COLO668 (cell line): ENCODE results near the gene GNG12.

Source experiments
- DNase-seq: peaks from one replicate; lab custom pipeline; 2025; ENCODE audit not compliant: unreplicated experiment; lab: John Stamatoyannopoulos, UW

Gene GNG12

DNA sequence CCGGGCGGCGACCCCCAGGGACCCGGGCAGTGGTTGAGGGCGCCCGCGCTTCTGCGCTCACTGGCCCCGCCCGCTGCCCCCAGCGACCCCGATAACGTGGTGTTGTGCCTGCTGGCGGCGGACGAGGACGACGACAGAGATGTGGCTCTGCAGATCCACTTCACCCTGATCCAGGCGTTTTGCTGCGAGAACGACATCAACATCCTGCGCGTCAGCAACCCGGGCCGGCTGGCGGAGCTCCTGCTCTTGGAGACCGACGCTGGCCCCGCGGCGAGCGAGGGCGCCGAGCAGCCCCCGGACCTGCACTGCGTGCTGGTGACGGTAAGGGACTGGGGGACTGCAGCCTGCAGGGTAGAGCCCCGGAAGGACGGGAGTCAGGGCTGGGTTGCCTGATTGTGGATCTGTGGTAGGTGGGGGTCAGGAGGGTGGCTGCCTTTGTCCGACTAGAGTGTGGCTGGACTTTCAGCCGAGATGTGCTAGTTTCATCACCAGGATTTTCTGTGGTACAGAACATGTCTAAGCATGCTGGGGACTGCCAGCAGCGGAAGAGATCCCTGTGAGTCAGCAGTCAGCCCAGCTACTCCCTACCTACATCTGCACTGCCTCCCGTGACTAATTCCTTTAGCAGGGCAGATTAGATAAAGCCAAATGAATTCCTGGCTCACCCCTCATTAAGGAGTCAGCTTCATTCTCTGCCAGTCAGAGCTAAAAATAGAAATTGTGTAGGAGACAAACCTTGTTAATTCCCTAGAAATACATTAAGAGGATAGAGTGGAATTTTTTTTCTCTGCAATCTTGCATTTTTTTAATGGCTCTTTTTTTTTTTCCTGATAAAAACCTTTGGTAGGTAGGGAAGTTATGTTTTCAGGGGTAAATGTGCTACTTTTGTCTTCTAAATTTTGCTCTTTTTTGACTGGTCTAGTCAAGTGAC, 146.7 kb downstream of the GNG12 start:
- peak; percentile 92 for DNase-seq

DNA sequence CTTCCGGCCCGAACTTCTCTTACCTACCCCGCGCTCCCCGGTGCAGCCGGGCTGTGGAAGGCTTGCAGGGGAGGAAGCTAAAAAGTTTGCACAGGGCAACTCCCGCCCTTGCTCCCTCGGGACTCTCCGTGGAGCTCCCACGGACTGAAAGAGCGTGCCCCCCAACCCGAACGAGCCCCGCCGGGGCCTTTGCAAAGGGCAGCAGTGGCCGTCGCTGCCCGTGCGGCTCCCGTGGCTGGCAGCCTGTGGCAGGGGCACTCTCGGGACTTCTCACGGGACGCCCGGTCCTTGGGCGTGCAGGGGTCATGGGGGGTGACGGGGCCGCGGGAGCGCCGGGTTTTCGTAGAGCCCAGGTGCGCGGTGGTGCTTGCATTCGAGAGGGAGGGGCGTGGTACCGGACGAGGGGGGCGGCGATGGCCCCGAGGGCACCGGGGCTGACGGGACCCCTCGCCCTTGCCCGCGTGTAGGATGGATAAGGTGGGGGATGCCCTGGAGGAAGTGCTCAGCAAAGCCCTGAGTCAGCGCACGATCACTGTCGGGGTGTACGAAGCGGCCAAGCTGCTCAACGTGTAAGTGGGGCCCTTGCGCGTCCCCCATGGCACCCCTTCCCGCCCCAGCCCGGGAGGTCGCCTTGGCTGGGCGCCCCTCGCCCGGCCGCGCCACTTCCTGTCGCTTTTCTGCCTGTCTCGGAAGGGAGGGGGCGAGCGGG, 147.6 kb downstream of the GNG12 start:
- peak; percentile 85 for DNase-seq

DNA sequence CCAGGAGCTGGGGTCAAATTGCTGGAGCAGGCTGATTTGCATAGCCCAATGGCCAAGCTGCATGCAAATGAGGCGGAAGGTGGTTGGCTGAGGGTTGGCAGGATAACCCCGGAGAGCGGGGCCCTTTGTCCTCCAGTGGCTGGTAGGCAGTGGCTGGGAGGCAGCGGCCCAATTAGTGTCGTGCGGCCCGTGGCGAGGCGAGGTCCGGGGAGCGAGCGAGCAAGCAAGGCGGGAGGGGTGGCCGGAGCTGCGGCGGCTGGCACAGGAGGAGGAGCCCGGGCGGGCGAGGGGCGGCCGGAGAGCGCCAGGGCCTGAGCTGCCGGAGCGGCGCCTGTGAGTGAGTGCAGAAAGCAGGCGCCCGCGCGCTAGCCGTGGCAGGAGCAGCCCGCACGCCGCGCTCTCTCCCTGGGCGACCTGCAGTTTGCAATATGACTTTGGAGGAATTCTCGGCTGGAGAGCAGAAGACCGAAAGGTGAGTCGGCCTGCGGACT, 148.2 kb downstream of the GNG12 start, which contains the start of gene GADD45A:
Gene GADD45A (plus strand): TSS at position 135 of the 491 bp plus-strand sequence. CDS start 294 bp downstream, at position 429.
- peak; percentile 100 for DNase-seq

DNA sequence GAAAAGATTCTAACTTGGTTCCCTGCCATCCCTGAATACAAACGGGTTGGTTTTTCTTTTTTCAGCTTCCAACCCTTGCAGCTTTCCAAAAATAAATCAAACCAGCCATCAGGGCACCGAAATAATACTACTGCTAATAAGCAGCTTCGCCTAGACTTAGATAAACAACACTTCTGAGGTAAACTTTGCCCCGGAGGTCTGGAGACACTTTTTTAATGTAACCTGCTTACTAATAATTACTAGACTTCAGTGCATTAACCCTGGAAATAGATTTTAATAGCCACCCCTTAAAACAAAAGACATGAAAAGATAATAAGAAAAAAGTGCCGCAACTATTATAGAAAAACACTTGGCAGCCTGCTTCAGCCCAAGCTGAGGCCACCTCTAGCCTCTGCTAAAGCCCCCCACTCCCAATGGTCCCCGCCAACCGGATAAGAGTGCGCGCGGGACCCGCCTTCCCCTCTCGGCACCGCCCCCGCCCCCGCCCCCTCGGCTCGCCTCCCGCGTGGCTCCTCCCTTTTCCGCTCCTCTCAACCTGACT, 148.7 kb downstream of the GNG12 start:
- no peak for DNase-seq

DNA sequence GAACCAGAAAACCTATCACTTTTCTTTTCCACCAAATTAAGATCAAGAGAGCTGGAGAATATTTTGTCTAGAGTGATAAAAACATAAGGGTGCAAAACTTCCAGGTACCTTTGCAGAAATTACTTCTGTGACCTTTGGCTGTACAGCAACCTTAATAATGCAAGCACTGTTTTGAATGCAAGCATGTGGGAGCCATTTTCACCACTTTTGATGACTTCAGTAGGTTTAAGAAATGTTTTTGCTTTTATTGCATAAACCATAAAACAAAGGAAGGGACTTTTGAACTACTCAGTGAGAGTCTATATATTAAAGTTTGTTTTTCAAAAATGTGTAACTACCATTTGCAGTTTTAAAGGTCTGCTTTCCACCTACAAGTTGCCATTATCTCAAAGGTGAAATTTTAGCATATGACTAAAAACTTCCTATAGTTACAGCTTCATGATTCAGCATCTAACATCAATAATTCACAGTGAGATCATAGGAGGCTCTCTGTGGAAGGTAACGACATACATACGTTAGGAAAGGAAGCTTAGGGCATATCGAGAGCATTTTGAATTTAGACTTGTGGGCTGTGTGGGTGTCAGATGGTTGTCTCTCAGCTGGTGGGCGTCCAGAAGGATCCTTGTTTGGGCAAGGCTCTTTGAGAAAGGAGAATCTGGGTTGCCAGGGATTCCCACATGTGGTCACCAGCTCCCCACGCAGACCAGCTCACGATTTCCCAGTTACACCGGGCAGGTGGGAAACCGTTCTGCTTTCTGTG, 149.3 kb downstream of the GNG12 start:
- DNase-seq = no peak

DNA sequence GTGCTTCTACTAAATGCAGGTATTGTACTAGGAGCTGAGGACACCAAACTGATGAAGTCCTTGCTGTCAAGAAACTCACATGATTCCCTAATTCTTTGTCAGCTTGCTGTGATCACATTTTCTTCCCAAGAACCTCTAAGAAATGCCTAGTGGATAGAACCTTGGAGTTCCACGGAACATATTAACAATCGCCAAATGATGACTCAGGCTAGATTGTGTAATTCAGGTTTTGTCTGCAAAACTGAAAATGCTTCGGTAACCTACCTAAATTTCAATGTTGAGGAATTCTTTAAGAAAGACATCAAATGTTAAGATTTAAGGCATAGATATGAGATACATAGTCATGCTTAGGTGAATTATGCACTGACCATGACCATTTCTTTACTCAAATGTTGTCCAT, 150.0 kb downstream of the GNG12 start:
- no peak for DNase-seq

DNA sequence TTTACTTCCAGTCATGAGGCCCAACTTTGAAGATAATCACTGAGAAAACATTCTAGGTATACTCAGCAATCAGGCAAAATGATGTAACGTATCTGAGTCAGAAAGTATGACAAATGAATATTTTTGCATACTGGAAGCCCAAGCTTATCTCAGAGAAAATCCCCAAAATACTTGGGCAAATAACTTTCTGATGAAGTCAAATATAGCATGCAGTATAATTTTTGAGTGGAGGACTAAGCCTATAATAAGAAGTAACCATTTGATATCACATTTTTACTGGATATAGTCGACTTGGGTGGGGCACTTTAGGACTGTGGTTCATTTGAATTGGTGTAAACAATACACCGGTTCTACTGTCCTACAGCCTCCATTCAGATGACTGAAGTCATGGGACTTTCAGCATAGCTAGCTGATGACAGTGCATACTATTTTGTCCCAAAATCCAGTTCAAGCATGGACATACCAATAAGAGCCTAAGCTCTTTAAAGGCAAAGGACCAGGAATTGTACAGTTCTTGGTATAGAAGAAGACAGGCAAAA, 150.5 kb downstream of the GNG12 start:
- DNase-seq = no peak

DNA sequence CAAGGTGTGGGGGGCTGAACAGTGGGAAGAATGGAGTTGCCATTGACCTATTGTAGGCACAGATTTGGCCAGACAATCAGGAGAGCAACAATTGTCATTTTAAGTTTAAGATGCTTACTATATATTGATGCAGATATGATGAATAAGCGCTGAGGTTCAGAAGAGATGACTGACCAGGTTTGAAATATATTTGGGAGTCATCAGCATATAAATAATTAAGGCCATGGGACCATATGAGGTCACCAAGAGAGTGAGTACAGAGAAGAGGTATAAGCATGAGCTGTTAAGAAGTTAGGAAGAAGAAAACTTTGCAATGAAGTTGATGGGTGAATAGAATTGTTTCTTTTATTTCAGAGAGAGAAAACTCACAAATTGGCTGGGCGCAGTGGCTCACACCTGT, 152.8 kb downstream of the GNG12 start:
- no peak for DNase-seq

DNA sequence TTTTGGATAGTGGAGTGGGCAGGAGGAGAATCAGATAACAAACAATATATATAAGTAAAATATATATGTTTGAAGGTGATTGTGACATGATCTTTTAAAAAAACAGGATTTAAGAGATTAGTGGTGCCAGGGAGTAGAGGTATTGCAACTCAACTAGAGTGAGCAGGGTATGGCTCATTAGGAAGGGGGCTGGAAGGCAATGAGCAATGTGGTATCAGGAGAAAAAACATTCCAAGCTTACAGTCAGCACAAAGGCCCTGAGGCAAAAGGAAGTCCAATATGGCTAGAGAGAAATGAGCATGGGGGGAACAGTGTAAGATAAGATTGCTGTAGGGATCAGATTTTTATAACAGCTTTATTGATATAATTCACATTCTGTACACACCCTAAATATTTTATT, 153.6 kb downstream of the GNG12 start:
- no peak for DNase-seq

DNA sequence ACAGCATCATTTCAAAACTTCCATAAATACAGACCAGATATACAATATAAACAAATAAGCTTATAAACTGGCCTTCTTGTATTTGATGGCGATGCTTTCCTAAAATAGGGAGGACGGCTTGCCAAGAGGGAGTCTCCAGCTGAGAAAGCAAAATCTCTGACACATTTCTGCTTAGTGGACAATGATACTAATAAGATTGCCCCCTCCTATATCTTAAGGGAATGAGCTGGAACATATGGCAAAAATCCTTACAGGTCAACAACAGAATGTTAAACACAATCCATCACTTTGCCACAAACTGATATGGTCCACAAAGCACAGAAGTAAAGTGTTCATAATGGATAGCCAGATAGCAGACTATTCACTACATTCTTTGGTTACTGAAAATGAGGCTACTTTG, 155.3 kb downstream of the GNG12 start:
- no peak for DNase-seq

DNA sequence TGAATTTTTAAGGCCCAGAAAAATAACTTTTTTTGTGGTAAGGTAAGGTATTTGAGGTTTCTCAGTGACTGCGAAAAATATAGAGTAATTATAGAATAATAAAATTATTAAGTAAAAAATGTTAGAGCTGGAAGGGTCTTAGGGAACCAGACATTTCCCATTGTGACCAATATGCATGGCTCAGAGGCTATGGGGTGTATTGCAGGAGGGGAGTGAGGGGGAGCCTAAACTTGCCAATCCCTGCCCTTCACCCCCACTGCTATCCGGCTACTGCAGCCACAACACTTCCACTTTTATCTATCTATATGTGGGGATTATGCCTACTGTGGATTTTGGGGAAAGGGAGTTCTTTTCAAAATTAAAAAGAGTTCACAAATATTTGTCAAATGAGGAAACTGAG, 155.9 kb downstream of the GNG12 start:
- no peak for DNase-seq

DNA sequence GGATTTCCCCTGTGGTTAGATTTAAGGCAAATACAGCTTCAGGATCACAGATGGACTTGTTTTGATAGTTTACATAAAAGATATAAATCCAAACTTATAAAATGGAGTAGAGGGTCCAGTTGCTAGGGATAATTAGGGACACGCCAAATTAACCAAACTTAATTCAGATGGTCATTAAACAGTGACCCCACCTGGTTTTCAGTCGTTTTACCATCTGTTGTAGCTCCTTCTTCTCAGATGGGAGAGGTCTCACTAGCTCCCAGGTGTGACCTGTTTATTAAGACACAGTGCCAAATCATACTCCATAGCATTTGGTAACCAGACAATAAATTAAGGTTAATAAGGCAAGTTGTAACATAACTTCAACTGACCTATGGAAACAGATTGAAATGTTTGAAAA, 156.3 kb downstream of the GNG12 start:
- no peak for DNase-seq

DNA sequence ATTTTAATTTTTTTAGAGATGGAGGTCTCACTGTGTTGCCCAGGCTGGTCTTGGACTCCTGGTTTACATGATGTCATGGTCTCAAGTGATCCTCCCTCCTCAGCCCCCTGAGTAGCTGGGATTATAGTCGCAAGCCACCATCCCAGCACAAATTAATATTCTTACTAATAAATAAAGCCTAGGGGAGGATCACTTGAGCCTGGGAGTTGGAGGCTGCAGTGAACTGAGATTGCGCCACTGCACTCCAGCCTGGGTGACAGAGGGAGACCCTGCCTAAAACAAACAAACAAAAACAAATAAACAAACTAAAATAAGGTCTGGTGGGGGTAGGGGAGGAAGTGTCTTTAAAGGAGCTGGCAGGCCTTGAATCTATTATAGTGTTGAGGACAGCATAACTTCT, 157.0 kb downstream of the GNG12 start:
- DNase-seq = no peak

DNA sequence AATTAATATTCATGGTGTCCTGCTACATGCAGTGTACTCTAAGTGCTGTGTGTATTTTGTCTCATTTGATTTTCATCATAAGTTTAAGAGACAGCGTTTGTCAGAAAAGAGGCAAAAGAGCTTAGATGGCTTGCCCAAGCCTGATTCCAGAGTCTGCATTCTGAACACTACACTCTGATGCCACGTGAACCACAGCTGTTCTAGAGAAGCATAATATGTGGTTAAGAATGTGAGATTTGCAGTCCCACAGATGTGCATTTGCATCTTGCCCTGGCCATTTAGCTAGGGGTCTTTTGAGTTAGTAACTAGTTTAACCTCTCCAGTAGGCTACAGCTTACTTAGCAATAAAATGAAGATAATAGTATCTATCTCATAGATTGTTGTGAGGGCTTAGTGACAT, 157.5 kb downstream of the GNG12 start:
- no peak for DNase-seq

DNA sequence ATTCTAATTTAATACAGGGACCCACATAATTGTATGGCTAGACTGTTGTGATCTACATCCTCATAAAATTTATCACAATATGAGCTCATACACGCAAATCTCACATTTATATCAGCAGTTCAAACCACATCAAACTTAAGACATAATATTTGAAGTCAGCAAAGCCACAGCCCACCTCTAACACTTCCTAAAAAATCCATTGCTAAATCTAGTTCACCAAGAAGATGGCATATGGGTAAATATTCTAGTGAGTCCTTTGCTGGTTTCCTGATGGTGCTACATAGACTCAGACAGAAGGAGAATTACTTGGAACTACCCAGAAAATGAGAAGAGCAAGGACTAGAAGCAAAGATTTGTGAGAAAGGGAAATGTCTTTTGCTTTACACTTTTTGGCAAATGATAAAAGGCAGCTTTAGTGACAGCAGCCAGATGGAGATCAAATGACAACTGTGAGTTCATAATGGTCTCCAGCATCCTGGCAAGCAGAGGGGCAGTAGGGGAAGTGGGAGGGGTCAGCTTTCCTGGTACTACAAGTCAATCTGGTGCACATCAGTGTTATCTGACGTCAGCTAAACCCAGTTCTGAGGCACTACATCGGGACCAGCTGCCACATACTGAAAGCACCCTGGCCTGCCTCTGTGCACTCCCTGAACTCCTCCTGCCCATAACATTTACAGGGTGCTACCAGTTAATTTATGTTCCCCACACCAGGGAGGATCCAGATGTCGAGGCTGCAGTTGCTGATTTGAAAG, 158.8 kb downstream of the GNG12 start:
- DNase-seq = peak; percentile 80

DNA sequence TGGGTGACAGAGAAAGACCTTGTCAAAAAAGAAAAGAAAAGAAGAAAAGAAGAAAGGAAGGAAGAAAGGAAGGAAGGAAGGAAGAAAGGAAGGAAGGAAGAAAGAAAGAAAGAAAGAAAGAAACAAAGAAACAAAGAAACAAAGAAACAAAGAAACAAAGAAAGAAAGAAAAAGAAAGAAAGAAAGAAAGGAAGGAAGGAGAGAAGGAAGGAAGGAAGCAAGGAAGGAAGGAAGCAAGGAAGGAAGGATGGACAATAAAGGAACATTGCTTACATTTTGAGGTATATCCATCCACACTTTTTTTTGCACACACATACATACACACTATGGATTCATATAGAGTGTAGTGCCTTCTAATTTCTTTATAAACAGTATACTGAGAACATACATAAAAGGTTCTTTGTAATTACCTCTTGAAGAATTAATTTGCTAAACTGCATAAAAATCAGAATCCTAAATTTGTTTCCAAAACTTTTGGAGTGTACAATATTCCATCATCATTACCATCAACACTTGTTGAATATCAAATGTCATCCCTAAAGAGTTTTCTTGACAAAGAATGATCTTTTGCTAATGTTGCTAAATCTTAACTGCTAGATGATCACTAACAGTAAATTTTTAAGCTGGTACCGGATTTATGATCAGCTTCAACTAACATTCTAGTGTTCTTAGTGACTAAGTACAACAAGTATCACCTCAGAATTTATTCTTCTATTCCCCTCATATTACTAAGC, 159.6 kb downstream of the GNG12 start:
- no peak for DNase-seq

DNA sequence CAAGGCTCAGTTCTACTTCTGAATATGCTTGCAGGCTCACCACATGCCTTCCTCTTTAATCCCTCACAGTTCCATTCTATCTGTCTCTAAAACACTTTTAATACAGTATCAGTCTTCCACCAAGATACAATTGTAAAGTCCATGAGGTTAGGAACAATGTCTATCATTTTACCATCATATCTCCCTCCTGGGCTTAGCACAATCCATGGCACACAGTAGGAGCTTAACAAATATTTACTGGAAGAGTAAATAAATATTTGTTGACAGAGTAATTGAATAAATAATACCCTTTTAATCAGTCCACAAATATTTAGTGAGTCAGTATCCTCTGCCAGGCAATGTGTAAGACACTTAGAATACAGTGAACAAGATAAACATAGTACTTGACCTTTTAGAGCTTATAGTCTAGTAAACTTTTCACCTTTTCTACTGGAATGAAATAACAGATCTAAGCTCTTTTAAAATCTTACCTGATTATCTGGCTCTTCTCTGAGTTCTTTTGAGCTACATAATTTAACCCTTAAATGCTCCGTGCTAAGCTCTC, 160.9 kb downstream of the GNG12 start:
- DNase-seq = no peak

DNA sequence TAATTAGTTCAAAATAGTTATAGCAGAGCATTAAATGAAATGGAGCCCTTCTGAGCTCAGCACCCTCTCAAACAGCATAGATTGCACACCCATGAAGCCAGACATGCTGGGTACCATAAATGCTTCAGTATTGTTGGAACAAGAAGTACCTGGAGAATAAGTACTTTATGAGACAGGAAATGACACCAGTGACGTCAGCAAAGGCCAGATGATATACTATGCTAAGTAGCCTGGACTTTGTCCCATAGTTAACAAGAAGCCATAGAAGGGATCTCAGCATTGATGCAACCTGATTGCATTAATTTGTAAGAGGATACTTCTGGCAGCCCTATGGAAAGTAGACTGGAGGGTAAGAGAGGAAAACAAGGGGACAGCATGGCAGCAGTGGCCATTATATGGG, 164.6 kb downstream of the GNG12 start:
- peak; percentile 56 for DNase-seq

DNA sequence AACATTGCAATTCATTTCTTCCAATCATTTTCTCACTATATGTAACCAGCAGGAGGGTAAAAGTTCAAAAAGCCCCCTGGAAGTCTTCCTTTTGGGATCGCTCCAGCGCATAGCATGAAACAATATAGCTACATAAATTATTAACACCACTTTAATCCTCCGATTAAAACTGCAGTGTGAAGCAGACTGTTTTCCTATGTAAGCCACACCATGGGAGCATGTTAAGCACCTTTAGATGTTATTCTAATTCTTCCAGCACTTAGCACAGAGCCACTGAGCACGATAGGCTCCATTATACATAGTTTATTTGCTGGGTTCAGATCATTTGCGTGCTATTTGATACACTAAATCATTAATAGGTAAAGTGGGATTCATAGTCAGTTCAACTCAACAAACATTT, 166.6 kb downstream of the GNG12 start:
- no peak for DNase-seq
